Measurements from ENCODE around the gene KRAS.

Gene KRAS

DNA sequence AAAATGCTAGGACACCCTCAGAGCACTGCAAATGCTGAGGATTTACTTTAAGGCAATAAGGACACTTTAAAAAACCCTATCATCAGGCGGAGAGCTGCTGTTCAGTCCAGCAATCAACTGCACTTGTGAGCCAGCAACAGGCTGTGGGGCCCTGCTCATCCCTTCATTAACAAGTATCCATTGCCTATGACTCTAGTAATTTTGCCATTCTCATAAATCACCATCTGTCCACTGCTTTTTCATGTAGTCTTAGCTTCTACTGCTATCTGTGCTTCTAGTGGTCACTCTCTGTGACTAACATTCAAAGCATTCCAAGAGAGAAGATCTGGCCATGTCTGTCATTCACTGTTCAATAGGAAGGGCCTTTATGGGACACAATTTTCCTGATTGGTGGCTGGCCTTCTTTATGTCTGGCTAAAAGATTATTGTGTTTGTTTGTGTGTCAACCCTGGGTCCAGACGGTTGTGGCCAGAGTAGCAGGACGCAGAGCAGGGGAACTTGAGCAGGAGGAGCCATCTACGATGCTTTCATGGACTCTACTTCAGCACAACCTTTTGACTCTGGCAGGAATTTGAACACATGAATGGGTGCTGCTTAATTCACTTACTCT lies 3.6 kb upstream of the KRAS start:
- no peak for DNase-seq

DNA sequence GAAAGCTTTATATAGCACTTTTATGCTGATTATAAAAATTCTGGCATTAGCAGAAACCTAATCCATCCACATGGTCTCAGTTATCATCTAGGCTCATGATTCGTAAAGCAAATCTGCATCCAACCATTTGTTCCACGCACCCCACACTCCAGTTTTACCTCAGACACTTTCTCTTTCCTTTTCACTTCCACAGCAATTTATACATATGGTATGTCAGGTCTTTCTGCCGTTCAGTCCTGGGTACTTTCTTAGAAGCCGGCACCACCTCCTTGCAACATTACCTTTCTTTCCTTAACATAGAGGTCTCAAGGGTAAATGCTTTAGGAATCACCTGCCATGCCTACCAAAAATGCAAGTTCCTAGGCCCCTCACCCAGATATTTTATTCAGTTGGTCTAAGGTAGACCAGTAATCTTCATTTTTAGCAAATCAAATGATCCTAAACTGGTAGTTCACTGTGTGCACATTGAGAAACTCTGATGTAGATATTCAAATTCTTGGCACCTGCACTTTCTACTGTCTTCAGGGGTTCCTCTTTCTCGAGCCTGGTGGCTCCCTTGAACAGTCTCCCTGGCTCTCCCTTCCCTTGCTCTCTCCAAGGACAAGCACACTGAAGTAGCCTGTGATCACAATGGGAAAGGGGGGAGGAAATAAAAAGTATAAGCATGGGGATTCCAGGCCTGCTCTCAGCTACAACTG lies 2.8 kb upstream of the KRAS start:
- no peak for DNase-seq

DNA sequence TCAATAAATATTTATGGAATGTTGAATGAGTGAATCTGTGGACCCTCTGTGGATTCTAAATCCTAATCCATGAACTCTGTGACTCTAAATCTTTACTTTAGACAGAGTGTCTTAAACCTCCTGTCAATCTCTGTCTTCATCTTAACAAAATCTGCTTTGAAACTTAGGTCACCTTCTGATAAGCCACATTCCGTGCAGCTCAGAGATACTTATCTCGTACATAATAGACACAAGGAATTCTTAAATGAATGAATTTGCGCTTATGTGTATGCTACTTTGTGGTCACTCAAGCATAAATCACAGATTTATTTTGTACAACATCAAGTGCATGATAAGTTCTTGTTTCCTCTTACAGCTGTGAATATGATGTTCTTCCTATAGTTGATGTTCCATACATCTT lies 2.2 kb upstream of the KRAS start:
- no peak for DNase-seq

DNA sequence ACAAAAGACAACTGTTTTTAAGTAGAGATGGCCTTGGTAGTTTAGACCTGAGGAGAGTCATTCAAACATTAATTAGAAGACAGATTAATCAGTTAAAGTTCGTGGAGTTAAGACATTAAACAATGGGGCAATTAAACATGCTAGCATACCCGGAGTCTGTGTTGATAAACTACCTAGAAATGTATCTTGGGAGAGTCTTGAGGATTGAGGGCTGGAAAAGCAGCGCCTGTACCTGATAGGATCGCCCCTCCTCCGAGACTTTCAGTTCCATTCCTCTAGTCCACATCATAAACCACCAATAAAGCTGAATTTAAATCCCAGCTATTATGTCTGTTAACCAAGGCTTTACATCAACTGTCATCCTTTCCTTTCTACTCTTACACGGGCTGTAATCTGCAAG lies 1.0 kb upstream of the KRAS start:
- DNase-seq = no peak

DNA sequence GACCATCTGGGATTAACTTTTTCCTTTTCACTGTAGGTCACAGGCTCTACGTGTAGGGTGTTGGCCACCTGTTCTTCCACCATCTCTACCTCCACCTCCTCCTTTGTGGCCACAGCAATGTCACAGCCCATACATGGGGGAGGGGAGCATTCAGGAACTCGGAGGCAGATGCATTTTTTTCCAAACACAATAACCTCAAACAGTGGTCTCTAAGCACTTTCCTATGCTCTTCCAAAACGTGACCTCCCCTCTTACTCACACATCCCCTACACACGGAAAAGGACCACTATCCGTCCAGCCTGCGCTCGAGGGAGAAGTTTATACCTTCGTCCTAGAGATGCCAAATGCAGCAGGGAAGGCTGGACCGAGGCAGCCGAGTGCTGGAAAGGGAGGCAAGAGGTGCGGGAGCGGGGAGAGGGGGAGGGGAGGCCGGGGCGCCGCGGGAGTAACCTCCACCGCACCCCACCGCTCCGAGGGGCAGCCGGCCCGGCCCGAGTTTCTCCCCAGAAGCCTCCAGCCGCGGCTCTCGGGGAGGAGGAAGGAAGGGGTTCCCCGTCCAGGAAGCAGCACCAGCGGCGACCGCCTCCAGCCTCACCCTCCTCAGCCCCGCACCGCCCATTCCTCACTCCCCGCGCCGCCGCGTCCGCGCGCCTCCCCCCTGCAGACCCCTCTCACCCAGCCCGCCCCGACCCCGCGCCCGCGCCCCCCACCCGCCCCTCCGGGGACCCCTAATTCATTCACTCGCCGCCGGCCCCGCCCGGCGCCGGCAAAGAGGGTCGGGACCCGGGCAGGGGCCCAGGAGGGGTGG lies 594 bp downstream of the KRAS start:
- peak; percentile 27 for DNase-seq

DNA sequence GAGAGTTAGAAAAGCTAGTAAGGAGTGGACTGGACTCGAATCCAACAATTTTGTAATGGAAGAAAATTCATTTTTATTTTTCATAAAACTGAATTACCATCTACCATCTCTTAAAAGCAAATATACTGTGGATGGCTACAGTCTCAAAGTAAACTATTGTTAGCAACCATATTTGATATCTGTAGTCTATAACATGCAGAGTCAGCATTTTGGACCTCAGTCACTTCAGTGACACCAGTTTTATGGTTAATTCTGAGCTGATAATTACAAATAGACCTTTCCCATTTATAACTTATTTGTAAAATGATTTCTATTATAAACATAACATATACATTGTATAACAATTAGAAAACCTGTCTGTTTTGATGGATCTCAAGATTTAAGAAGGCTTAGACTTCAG lies 2.0 kb downstream of the KRAS start:
- no peak for DNase-seq

DNA sequence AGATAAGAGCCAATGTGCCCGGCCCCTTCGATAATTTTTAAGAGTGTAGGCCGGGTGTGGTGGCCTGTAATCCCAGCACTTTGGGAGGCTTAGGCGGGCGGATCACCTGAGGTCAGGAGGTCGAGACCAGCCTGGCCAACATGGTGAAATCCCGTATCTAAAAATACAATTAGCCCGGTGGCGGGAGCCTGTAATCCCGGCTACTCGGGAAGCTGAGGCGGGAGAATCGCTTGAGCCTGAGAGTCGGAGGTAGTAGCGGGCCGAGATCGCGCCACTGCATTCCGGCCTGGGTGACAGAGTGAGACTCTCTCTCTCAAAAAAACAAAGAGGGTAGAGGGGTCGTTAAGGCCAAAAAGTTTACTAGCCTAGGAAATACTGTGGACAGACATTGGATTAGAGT lies 2.6 kb downstream of the KRAS start:
- DNase-seq = no peak

DNA sequence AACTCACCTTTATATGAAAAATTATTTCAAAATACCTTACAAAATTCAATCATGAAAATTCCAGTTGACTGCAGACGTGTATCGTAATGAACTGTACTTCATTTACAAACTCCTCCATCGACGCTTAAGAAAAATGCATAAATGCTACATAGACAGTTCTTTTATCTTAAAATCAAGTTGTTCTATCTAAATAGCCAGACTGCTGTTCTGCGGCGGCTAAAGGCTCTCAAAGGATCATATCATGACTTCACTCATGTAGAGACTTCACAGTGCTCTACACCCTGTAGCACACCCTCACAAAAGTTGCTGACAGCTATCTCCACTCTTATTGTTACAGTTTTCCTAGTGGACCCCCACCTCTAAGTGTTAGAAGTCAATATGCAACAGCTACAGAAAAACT lies 5.2 kb downstream of the KRAS start:
- no peak for DNase-seq

DNA sequence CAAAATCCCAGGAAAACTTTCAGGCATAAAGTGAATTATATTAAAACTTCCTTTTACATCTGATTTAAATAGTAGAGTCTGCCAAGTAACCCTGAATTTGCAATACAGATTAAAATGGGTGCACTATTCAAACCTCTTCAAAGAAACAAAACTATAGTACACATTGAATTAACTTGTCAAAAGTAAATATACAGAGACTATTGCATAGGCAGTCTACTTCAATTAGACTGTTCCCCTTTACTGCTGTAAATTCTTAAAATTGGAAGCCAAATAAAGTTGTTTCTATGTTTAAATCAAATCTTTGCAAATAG lies 7.1 kb downstream of the KRAS start:
- DNase-seq = no peak

DNA sequence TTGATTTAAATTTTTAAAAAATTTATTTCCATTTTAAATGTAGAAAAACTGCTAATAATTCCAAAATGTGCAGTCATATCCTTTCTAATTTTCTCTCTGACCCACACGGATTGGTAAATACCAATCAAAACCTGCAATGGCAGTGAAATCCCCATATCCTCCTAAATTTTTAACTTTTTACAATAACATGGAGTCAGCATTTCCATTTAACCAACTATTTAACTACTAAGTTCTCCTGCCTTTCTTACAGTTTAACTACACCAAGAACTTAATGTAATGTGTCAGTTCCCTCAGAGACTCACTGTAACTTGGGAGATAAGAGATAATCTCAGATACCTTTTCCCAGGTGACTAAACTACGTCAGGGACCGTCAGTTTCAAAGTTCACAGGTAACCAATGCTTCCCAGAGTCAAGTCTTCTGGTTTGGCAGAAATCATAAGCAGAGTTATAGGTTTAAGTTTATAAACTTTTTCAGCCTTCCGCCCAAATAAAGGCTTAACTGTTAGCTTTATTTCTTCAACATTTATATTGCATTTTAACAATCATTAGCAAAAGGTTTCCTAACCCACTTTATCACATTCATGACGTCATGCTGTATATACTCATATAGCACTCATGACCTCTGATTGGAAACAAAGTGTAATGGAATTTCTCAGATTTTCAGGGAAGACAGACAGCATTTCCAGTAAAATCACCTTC lies 7.6 kb downstream of the KRAS start:
- DNase-seq = no peak

DNA sequence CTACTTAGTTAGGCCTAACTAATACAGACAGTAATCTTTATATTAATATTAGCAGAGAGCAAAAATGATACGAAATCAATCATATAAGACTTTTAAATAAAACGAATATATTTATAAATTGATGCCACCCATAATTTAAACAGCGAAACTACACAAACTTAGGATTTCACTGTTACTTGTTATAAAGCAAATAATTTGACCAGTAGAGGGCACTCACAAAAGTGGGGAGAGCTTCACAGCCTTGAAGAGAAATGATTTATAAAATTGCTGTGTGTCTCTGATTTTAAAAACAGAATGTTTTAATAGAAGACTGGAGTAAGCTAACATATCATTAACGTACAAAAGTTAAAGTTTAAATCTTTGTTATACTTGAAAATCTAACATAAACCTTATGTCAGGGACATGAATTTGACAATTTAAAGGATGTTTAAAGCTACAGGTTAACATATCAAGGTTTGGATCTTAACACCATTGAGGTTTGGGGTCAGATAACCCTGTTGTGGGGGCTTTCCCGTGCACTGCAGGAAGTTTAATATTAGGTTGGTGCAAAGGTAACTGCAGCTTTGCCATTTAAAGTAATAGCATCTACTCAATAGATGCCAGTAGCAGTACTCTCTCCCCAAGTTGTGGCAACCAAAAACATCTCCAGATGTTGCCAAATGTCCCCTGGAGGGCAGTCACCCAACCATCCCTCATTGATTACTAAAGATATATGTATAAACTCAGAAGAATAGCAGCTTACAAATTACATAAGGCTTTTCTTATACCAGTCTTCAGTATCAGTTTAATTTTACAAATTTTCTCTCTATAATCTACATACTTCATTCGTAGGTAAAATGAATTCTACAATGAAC lies 9.3 kb downstream of the KRAS start:
- DNase-seq = no peak

DNA sequence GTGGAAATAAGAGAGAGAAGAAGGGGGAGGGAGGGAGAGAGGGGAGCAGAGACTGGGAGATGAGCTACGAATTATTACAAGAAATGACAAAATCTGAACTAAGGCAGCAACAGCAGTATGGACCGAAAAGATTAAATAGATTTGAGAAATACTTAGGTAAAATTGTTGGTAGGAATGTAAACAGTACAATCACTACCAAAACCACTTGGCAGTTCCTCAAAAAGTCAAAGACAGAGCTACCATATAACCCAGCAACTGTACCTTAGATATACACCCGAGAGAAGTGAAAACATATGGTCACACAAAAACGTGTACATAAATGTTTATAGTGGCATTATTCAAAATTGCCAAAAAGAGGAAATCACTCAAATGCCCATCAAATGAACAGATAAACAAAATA lies 14.1 kb downstream of the KRAS start:
- no peak for DNase-seq

DNA sequence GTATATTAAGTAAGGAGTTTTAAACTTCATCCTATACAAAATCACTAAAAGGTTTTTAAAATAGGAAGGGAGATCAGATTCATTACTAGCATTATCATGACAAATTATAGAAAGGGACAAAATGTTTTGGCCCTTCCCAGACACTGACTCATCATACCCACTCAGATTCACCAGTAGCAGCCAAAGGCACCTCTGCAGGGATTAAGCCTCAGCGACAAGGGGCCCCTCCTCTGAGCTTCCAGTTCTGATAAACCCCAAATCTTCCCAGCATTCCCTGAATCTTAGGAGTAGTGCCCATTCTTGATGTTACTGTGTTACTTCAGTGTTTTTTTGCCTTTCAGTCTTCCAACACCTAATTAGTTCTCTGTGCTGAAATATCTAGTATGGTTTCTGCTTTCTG lies 14.5 kb downstream of the KRAS start:
- no peak for DNase-seq

DNA sequence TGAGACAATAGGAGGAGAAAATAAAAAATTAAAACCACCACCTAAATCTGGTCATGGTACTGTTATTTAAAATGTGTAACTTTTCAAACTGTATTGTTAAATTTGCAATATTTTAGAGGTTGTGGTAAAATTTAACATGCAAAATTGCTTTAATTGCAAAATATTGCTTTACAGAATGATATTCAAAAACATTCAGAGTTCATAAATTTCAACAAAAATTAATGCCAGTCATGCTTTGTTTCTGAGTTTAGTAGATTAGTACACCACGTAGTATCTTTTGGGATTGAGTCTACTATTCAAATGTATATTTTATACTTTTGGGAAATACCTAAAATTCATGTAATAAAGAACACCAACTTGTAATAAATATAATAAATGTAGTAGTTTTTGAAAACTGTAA lies 37.4 kb downstream of the KRAS start:
- no peak for DNase-seq

DNA sequence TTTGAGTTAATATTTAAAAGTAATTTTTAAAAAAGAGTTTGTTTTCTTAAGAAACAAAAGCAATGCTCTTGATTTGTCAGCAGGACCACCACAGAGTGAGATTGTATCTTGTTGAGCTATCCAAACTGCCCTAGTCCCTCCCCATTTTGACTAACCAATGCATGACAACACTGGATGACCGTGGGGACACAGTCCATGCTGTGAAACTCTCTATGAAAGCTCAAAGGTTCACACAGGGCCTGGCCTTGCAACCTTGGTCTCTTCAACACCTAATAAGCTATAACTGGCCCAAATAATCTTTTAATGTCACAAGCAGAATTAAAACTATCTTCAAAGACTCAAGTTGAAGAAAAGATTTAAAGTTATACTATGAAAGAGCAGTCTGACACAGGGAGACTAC lies 42.2 kb downstream of the KRAS start:
- DNase-seq = no peak

DNA sequence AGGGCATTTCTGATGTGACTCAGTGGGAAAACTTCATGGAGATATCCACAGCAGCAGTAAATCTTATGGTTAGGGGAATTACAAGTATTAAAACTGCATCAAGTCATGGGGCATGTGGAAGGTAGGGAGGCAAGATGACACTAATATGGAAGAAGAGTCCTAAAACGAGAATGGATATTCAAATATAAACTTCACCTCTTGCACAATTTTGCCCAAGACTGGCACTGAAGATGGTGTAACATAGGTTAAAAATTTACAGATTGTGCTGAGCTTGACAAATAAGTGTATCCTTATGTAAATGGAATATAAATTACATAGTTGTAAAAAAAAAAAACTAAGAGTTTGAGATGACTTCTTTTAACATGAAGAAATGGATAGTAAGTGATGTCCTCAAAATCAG lies 42.9 kb downstream of the KRAS start:
- no peak for DNase-seq

DNA sequence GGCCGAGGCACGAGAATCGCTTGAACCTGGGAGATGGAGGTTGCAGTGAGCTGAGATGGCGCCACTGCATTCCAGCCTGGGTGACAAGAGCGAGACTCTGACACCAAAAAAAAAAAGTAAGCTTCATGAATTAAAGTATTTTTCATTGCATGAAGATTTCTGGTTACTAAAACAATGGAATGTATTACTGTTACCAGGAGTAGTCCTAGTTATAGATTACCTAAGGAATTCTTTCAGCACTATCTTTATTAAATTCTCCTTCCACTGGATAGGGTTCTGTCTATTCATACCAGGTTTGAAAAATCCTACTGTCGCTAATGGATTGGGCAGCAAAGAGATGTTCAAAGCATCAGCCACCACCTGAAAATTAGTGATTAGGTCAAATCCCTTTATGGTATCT lies 43.3 kb downstream of the KRAS start:
- no peak for DNase-seq

DNA sequence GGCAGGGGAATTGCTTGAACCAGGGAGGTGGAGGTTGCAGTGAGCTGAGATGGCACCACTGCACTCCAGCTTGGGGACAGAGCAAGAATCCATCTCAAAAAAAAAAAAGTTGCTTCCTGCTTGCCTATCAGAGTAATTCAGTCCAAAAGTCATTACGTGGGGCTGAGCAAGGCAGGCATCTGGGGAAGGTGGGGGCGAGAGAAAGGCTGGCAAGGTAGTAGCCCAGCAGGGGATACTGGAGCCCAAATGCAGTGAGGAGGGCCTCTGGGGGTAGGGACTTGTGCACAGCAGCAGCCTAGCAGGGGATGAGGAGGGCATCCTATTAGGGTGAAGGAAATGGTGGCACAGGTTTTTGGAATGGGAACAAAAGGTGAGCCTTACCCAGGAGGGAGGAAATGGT lies 48.6 kb downstream of the KRAS start:
- no peak for DNase-seq

DNA sequence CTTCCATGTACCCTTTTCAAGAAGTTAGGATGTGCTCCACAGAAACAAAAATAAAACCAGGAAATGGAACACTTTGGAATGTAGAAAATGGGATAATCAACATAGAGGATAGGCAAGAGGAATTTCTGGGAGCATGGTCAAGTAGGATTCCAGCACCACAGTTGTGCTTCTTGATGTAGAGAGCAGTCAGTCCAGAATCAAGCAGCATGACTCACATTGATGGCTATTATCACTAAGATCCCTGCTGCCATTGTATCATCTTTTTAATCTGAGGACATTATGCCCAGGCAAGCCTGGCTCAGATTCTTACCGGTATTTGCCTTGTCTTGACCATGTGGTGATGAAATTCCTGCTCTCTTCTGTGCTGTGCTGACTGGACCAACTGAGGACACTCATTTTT lies 50.0 kb downstream of the KRAS start:
- no peak for DNase-seq

DNA sequence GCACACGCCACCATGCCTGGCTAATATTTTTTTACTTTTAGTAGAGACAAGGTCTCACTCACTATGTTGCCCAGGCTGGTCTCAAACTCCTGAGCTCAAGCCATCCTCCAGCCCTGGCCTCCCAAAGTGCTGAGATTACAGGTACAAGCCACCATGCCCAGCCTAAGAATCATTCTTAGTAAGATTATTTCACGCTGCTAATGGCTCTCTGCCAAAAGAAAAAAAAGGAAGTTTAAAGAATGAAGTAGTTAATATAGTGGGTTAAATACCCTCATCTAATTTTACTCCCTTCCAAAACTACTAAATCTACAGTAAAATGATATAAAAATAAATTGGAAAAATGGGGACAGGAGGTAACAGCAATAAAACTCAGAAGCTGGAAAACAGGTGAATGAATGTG lies 53.1 kb downstream of the KRAS start:
- no peak for DNase-seq

DNA sequence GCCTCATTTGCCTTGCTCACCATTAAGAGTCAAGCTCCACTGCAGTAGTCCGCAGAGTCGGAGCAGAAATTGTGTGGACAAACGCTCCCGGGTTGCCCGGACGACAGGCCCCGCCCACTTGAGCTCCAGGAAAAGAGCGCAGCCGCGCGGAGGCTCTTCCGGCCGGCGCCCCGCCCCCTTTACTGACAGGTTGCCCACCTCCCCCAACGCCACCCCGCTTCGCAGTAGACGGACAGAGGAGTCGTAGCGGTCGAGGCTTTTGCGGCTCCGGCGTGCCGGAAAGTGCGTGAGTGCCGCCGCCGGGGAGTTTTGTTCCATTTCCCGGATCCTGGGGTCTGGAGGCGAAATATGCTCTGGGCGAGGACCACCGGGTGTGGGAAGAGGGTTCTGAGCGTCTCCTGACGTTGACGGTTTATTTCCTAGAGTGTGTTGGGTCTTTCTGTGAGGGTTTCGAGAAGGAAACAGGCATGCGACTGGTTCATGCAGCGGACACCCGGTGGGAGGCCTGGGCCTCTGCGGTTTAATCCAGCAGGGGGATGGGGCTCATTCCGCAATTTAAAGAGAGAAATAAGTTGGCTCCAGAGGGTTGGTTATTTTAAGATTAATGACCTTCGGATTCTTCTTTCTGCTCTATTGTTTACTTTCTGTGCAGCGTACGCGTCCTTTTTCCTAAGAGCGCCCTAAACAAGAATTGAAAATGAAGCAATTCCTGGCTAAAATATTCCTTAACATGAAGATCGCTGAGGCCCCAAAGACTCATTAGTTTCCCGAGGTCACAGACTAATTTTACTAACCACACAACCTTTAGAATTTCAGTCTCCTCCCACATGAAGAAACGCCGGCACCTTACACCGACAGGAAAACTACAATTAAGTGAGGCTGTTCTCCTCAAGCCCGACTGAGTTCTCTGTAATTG lies 55.4 kb downstream of the KRAS start, which contains the start of the genes DNAI7 and ETFRF1:
Gene DNAI7 (minus strand): TSS at position 105 of the 916 bp plus-strand sequence. CDS start 82 bp downstream, at position 23.
Gene ETFRF1 (plus strand): TSS at position 182 of the 916 bp plus-strand sequence. CDS start 8,720 bp downstream, outside the sequence.
- peak; percentile 87 for DNase-seq

DNA sequence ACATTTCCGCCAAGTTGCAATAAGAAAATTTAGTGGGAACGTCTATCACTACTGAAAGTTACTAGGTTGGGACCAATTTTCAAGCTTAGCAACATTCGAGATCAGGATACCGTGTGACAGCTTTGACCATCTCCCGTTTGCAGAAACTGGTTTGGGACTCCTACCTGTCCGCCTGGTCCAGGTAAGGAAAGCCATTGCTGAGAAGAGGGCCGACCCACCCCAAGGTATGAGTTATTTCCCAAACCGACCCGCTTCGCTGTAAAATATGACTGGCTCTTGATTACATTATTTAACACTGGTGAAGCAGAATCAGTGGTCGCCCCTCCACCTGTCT lies 56.0 kb downstream of the KRAS start:
- DNase-seq = no peak

Data from activated effector memory CD4-positive, alpha-beta T cell treated with Interleukin-2 at 50 U/mL for 16 hours (primary cell).